HG02610 (cell line): ENCODE results near the gene SNX9.

ENCODE experiments used
- ATAC-seq: cut with Tn5 transposase; IDR thresholded peaks from one replicate; pipeline ENCODE4 v1.9.1; 2021; ENCODE audit warnings: mild to moderate bottlenecking, moderate library complexity; ENCODE audit not compliant: unreplicated experiment

Gene SNX9

GRCh38 chr6:157974967-157975366, 151.9 kb downstream of the SNX9 start:
- ATAC-seq, result no peak

DNA sequence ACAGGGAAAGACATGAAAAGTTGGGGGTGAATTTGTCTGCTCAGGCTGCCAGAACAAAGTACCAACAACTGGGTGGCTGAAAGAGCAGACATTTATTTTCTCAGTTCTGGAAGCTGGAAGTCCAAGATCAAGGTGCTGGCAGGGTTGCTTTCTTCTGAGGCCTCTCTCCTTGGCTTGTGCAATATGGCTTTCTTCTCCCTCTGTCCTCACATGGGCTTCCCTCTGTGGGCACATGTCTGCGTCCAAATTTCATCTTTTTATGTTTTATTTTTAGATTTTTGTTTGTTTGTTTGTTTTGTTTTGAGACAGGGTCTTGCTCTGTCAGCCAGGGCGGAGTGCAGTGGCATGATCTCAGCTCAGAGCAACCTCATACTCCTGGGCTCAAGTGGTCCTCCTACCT, 152.4 kb downstream of the SNX9 start:
- no peak for ATAC-seq

GRCh38 chr6:157976345-157977175, 153.5 kb downstream of the SNX9 start:
- ATAC-seq, result no peak

DNA sequence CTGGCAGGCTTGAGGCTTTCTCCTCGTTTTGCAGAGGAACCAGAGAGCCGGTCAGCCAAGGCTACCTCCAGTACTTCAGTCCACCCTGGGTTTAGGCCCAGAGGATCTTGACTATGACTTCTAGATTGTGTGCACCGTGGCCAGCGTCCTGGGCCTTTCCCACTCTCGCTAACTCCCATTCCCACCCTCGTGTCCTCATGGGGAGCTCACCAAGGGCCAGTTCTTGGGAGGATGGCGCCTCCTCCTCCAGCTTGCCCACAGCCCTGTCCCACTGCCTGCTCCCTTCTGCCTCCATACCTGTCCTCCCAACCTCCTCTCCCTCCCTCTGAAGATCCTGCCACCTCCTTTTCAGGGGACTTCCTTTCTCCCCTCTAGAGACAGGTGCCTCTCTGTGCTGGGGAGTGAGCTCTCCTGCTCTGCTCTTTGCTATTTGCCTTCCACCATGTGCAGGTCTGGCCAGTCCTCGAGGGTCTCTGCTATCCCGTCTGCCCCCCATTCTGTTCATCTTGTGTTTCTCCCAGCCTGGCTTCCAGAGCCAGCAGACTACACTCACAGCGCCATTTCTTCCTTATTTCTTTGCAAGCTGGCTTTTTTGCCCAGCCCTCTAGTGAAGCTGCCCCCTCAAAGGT, 154.2 kb downstream of the SNX9 start:
- no peak for ATAC-seq

- no peak for ATAC-seq
Observed at GRCh38 chr6:157978021-157978783, 155.2 kb downstream of the SNX9 start.

GRCh38 chr6:157980288-157981131, 157.5 kb downstream of the SNX9 start:
- peak; percentile 29 for ATAC-seq

DNA sequence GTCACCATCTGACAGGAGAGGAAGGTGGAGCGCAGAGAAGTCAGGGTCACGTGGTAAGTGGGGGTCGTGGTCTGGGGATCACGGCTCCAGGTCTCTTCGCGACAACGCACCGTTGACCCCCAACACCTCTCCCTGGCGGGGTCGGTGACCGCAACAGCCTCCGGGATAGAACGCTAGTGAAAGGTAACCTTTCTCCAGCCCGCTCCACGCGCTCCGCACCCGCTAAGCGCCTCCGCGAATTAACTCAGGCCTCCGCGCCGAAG, 158.0 kb downstream of the SNX9 start:
- ATAC-seq, result no peak

DNA sequence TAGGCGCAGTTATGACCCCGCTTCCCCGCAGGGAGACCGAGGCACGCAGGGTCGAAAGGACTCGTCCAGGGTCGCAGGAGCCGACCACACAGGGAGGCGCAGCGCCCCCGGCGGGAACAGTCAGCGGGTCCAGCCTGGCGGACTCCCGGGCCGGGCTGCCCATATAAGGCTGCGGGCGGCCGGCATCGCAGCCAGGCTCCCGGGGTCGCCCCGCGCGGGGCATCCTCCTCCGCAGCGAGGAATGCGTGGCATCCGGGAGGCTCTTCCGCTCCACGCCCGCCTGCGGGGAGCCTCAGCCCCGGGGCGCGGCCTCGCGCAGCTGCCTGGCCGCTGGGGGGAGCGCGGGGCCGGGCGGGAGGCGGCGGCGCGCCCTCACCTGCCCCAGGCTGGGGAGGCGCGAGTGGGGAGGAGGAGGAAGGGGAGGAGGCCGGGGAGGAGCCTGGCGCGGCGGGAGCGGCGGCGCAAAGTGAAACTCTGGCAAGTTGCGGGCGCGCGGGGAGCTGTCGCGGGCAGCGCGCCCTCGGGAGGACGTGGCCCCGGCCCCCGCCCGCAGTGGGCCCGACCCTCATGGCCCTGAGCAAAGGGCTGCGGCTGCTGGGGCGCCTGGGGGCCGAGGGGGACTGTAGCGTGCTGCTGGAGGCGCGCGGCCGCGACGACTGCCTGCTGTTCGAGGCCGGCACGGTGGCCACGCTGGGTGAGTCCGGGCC, 158.5 kb downstream of the SNX9 start, which contains the start of gene SYNJ2:
TSS of gene SYNJ2 (plus strand) at position 469 of the 707 bp plus-strand sequence. CDS start at position 568, 99 bp downstream.
- ATAC-seq, result peak; percentile 81

DNA sequence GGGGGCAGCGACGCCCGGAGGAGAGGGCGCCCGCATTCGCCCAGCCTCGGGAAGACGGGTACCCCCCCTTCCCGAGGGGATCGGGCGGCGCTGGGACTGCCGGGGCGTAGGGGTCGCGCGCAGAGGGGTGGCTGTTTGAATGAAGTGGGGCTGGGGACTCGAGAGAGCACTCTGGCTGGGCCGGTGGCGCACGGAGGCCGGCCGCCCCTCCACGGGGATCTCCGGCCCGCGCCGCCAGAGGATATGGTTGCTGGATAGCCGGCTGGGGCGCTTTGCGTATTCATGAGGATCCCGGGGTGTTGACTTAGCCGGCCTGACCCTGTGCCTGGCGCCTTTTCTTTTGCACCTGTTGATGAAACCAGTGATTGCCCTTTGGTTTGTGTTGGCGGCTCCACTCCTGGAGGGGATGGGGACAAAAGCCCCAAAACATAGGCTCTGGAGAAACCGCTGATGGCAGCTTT, 159.1 kb downstream of the SNX9 start:
- peak; percentile 31 for ATAC-seq

DNA sequence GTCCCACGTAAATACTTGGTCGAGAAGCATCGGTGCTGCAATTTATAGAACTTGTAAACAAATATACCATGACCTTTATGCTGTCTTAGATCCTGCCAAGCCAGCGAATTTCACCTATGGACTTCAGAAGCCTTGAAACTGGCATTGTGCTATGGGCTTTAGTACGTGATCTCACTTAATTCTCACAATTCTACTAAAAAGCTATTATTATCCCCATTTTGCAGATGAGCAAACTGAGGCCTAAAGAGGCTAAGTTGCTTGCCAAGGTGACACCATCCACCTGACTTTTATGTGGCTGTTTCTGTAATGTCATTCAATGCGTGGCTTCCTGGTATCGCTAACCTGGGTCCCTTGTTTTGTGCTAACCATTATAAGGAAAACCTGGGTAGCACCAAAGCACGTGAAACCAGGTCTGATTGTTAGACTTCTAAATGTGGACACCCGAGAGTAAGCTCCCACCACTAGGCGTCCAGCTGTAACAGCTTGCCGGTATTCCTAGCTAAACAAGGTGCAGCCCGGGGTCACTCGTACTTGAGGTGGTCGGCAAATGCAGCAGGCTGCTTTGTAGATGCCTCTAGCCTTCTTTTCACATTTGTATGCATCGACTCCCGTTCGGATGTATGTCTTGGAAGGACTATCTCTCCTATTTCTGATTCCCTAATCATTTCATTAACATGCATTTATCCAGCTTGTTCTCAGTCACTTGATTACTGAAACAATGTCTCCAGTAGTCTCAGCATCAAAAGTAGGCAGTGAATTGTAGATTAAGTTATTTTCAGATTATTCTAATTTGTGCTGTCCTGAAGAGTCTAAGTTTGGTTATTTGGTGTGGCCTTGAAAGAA, 159.7 kb downstream of the SNX9 start:
- ATAC-seq, result no peak

GRCh38 chr6:157983406-157984119, 160.5 kb downstream of the SNX9 start:
- ATAC-seq, result no peak

- no peak for ATAC-seq
Observed at GRCh38 chr6:157984128-157984527, 161.1 kb downstream of the SNX9 start.

GRCh38 chr6:157984686-157985225, 161.7 kb downstream of the SNX9 start:
- ATAC-seq, result no peak

DNA sequence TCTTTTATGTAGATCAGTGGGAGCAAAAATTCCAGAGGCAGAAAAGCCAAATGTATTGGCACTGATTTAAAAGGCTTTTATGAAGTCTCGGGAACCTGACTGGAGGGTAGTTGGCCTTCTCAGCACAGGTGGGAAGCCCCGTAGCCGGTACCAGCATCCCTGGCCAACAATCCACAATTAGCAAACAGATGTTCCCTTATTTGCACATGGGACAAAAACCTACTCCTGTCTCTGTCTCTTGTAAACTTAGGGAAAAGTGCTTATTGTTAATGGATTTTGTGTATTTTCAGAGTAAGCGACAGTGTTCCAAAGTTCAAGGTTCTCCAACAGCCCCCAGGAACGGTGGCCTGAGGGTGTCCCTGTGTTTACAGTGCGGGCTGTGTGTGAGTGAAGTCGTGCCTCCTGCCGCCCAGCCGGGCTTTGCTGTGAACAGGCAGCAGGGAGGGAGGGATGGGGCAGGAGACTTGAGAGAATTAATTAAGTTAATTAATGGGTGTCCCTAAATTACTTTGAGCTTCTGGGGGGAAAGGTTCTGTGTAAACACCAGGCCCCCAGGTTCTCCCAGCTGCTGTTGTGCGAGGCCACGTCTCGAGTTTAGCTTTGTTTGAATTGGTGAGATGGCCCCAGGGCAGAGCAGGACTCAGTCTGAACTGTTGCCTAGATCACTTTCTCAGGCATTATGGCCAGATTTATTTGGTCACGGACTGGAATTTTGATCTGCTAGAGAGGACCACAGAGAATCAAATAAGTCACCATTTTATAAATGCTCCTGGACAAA, 162.5 kb downstream of the SNX9 start:
- ATAC-seq, result no peak

GRCh38 chr6:157987788-157988699, 165.0 kb downstream of the SNX9 start:
- ATAC-seq, result no peak

DNA sequence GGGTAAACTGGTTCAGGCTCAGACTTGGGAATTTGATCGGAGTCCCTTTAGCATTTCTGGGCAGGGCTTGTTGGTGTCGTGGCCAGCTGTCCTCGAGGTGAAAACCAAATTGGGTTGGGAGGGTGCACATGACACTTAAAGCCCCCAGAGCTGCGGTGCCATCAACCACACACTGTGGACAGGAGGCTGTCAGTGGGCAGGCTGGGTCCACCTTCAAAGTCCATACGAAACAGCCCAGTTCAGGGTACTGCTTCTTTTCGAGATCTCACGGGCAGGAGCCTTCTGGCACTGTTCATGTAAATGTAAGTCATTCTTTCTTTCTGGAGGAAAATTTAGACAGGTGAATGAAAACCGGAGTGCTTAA, 165.6 kb downstream of the SNX9 start:
- no peak for ATAC-seq
